ENCODE results near the gene NECAB2. TPM values are rescaled to one million over a fixed set of nuclear protein-coding genes. Genes with fewer than 3 reads are reported as not detected.

NECAB2 gene
- total RNA-seq, 1 donor: not detected

DNA sequence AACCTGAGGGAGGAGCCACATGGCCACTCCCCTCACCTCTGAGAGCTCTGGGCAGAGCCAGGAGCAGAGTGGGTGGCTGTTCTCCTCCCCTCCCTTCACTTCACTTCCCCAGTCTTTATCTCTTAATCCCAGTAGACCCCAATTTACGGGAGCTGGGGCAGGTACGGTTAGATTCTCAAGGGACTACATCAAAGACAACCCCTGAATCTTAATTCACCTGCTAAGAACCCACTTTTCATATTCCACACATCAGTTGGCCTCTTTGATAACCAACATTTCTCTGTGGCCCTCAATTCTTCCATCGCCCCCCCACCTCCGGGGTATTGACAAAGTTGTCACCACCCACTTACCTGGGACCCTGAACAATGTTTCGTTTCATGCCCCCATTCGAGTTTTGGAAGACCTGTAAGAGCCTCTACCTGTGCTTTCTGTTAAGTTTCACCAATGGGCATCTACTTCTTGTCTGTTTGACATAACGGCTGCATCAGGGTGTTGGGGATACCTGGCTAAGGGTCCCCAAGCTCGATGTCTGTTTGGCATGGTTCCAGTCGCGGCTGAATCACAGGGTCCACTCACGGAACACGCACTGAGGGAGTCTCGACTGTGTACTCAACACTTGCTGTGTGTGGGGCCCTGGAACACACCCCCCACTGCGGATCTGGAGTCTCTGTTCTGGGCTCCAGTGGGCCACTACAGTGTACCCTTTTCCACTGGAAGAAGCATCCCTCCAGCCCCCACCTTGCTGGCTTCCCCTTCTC, 46.7 kb downstream of the NECAB2 start:
- no peak for DNase-seq (ENCODE audit: low read depth)
- TF ChIP-seq, protein P1, sequence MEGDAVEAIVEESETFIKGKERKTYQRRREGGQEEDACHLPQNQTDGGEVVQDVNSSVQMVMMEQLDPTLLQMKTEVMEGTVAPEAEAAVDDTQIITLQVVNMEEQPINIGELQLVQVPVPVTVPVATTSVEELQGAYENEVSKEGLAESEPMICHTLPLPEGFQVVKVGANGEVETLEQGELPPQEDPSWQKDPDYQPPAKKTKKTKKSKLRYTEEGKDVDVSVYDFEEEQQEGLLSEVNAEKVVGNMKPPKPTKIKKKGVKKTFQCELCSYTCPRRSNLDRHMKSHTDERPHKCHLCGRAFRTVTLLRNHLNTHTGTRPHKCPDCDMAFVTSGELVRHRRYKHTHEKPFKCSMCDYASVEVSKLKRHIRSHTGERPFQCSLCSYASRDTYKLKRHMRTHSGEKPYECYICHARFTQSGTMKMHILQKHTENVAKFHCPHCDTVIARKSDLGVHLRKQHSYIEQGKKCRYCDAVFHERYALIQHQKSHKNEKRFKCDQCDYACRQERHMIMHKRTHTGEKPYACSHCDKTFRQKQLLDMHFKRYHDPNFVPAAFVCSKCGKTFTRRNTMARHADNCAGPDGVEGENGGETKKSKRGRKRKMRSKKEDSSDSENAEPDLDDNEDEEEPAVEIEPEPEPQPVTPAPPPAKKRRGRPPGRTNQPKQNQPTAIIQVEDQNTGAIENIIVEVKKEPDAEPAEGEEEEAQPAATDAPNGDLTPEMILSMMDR (IDR thresholded peaks at IDR 0.05; ENCODE audit: insufficient read depth, low read depth, low read length): no peak
- H3K4me3 ChIP-seq (ENCODE audit: low read depth, low read length): no peak overlapping the region

GRCh38 chr16:84015399-84015798, 47.4 kb downstream of the NECAB2 start:
- TF ChIP-seq, protein P1 (IDR thresholded peaks at IDR 0.05; ENCODE audit: insufficient read depth, low read depth, low read length): no peak
- no peak for DNase-seq (ENCODE audit: low read depth)
- no peak overlapping the region for H3K4me3 ChIP-seq (ENCODE audit: low read depth, low read length)

- H3K4me3 ChIP-seq (ENCODE audit: low read depth, low read length): no peak overlapping the region
- DNase-seq (ENCODE audit: low read depth): no peak
- TF ChIP-seq, protein P1 (IDR thresholded peaks at IDR 0.05; ENCODE audit: insufficient read depth, low read depth, low read length): no peak
Measured at GRCh38 chr16:84016477-84016876, 48.4 kb downstream of the NECAB2 start.

DNA sequence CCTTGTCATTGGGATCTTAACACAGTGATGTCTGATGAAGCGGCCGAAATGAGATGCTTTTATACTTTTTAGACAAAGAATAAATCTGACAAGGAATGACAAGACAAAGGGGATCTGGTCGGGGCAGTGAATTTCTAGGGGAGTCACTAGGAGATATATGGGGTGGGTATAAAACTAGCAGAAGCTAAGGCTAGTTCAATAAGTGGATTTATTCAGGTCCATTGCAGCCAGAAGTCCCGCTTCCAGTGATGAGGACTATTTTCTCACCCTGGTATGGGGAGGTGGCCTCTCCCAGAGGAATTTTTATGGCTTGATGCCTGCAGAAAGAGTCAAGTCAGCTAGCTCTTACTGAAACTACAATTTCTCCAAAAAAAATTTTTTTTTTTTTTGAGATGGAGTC, 50.7 kb downstream of the NECAB2 start:
- no peak overlapping the region for H3K4me3 ChIP-seq (ENCODE audit: low read depth, low read length)
- TF ChIP-seq, protein P1 (IDR thresholded peaks at IDR 0.05; ENCODE audit: insufficient read depth, low read depth, low read length): no peak
- no peak for DNase-seq (ENCODE audit: low read depth)

GRCh38 chr16:84020353-84020752, 52.3 kb downstream of the NECAB2 start:
- TF ChIP-seq, protein P1 (IDR thresholded peaks at IDR 0.05; ENCODE audit: insufficient read depth, low read depth, low read length): no peak
- H3K4me3 ChIP-seq (ENCODE audit: low read depth, low read length): no peak overlapping the region
- DNase-seq (ENCODE audit: low read depth): no peak

DNA sequence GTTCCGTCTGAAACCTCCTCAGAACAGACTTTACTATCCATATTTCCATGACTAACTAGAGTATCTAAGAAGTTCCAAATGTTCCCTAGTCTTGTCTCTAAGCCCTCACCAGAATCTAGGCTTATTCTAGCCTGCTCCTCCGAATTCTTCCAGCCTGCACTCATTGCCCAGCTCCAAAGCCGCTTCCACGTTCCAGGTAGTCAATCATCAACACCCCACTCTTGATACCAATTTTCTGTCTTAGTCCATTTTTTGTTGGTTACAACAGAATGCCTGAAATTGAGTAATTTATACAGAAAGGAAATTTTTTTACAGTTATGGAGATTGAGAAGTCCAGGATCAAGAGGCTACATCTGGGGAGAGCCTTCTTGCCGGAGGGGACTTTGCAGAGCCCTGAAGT, 53.4 kb downstream of the NECAB2 start:
- no peak for DNase-seq (ENCODE audit: low read depth)
- TF ChIP-seq, protein P1 (IDR thresholded peaks at IDR 0.05; ENCODE audit: insufficient read depth, low read depth, low read length): no peak
- no peak overlapping the region for H3K4me3 ChIP-seq (ENCODE audit: low read depth, low read length)

DNA sequence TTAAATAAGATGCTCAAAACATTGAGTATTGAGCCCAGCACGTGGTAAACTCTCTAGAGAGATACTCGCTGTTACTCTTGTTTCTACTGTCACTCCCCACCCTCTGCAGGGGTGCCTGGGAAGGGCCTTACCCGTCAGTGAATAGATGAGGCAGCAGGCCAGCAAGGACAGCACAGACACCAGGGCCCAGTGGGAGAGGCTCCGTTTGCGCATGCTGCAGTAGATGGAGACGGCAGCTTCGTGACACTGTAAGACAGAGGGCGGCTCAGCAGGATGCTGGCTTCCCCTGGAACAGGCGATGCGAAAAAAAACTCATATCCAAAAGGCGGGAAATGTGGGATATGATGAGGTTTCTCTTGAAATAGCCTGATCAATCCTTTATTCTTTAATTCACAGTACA, 54.6 kb downstream of the NECAB2 start:
- no peak overlapping the region for H3K4me3 ChIP-seq (ENCODE audit: low read depth, low read length)
- TF ChIP-seq, protein P1 (IDR thresholded peaks at IDR 0.05; ENCODE audit: insufficient read depth, low read depth, low read length): no peak
- DNase-seq (ENCODE audit: low read depth): no peak
